Hematopoietic multipotent progenitor cell treated with erythropoietin and hydrocortisone succinate and interleukin-3 and kit ligand, for 15 days (in vitro differentiated cells): ENCODE results near the gene RNF144B.
"Not testable (repeated sequence)": the region's sequence is repeated elsewhere in the genome, so short reads cannot be mapped to it uniquely, and the experiment has no call there.

ENCODE experiments used
- DNase-seq: peaks from one replicate; pipeline ENCODE4 v3.0.0-alpha.2; 2015; ENCODE audit warnings: low spot score

RNF144B gene

GRCh38 chr6:18387061-18387721, at the start of gene RNF144B:
RNF144B (plus strand) TSS chr6:18387350; CDS start chr6:18399535, 12,185 bp downstream.
- peak; percentile 45 for DNase-seq

GRCh38 chr6:18339599-18339998, 47.6 kb upstream of the RNF144B start:
- no peak for DNase-seq

- no peak for DNase-seq
Measured at GRCh38 chr6:18340781-18341551, 46.2 kb upstream of the RNF144B start.

- no peak for DNase-seq
Measured at GRCh38 chr6:18342223-18342622, 44.9 kb upstream of the RNF144B start.

- no peak for DNase-seq
Measured at GRCh38 chr6:18343741-18344140, 43.4 kb upstream of the RNF144B start.

- DNase-seq = no peak
Measured at GRCh38 chr6:18347021-18347577, 40.1 kb upstream of the RNF144B start.

GRCh38 chr6:18347866-18348265, 39.3 kb upstream of the RNF144B start:
- no peak for DNase-seq

GRCh38 chr6:18349386-18349785, 37.8 kb upstream of the RNF144B start:
- DNase-seq = no peak

- DNase-seq = no peak
Measured at GRCh38 chr6:18350271-18350670, 36.9 kb upstream of the RNF144B start.

- DNase-seq = no peak
Measured at GRCh38 chr6:18350712-18351111, 36.4 kb upstream of the RNF144B start.

GRCh38 chr6:18352001-18352400, 35.1 kb upstream of the RNF144B start:
- DNase-seq = no peak

- DNase-seq = no peak
Measured at GRCh38 chr6:18352842-18353241, 34.3 kb upstream of the RNF144B start.

GRCh38 chr6:18353251-18353650, 33.9 kb upstream of the RNF144B start:
- DNase-seq = no peak

GRCh38 chr6:18357546-18357945, 29.6 kb upstream of the RNF144B start:
- not testable (repeated sequence) for DNase-seq

GRCh38 chr6:18359237-18359885, 27.8 kb upstream of the RNF144B start:
- no peak for DNase-seq

- no peak for DNase-seq
Measured at GRCh38 chr6:18360188-18360587, 27.0 kb upstream of the RNF144B start.

GRCh38 chr6:18362058-18362561, 25.0 kb upstream of the RNF144B start:
- no peak for DNase-seq

- no peak for DNase-seq
Measured at GRCh38 chr6:18363746-18364145, 23.4 kb upstream of the RNF144B start.

- not testable (repeated sequence) for DNase-seq
Measured at GRCh38 chr6:18364561-18364960, 22.6 kb upstream of the RNF144B start.

- DNase-seq = no peak
Measured at GRCh38 chr6:18367371-18367770, 19.8 kb upstream of the RNF144B start.

GRCh38 chr6:18368277-18369105, 18.7 kb upstream of the RNF144B start:
- DNase-seq = no peak

GRCh38 chr6:18371010-18371409, 16.1 kb upstream of the RNF144B start:
- DNase-seq = no peak
